HG03135 (cell line): ENCODE results near the gene DNAJB6.

ENCODE experiments used
- ATAC-seq: cut with Tn5 transposase; IDR thresholded peaks from one replicate; pipeline ENCODE4 v1.9.1; 2021; ENCODE audit warnings: mild to moderate bottlenecking, moderate library complexity; ENCODE audit not compliant: unreplicated experiment

DNAJB6 gene

GRCh38 chr7:157462419-157462771 is 125.6 kb downstream of the DNAJB6 start:
- no peak for ATAC-seq

GRCh38 chr7:157462840-157463239 is 126.0 kb downstream of the DNAJB6 start:
- no peak for ATAC-seq

GRCh38 chr7:157463245-157463644 is 126.4 kb downstream of the DNAJB6 start:
- no peak for ATAC-seq

- no peak for ATAC-seq
Measured at GRCh38 chr7:157464111-157464970, 127.5 kb downstream of the DNAJB6 start.

GRCh38 chr7:157464971-157465886 is 128.4 kb downstream of the DNAJB6 start:
- no peak for ATAC-seq

- no peak for ATAC-seq
Measured at GRCh38 chr7:157465891-157466866, 129.4 kb downstream of the DNAJB6 start.

- ATAC-seq = no peak
Measured at GRCh38 chr7:157466867-157467261, 130.1 kb downstream of the DNAJB6 start.
